HG03097 (cell line): ENCODE data around the gene TAAR1.
"Not testable (repeated sequence)": the region's sequence is repeated elsewhere in the genome, so short reads cannot be mapped to it uniquely, and the experiment has no call there.

Experiments
- ATAC-seq: cut with Tn5 transposase; IDR thresholded peaks from one replicate; pipeline ENCODE4 v1.9.1; 2021; ENCODE audit not compliant: unreplicated experiment, low FRiP score

TAAR1 gene

GRCh38 chr6:132659082-132659481, at the start of gene TAAR1:
TSS of gene TAAR1 (minus strand) at chr6:132659182. CDS start at chr6:132646003, 13,179 bp downstream.
- no peak for ATAC-seq

GRCh38 chr6:132708771-132709170, 49.8 kb upstream of the TAAR1 start:
- no peak for ATAC-seq

GRCh38 chr6:132708002-132708401, 49.0 kb upstream of the TAAR1 start:
- ATAC-seq, result no peak

- ATAC-seq, result not testable (repeated sequence)
Observed at GRCh38 chr6:132706756-132707155, 47.8 kb upstream of the TAAR1 start.

GRCh38 chr6:132703936-132704335, 45.0 kb upstream of the TAAR1 start:
- ATAC-seq, result no peak

GRCh38 chr6:132698608-132699007, 39.6 kb upstream of the TAAR1 start:
- no peak for ATAC-seq

- no peak for ATAC-seq
Observed at GRCh38 chr6:132695773-132696172, 36.8 kb upstream of the TAAR1 start.

GRCh38 chr6:132693478-132693877, 34.5 kb upstream of the TAAR1 start:
- no peak for ATAC-seq

- no peak for ATAC-seq
Observed at GRCh38 chr6:132690678-132691077, 31.7 kb upstream of the TAAR1 start.

- no peak for ATAC-seq
Observed at GRCh38 chr6:132687306-132687705, 28.3 kb upstream of the TAAR1 start.

GRCh38 chr6:132686531-132686930, 27.5 kb upstream of the TAAR1 start:
- ATAC-seq, result no peak

- ATAC-seq, result no peak
Observed at GRCh38 chr6:132685009-132685408, 26.0 kb upstream of the TAAR1 start.

GRCh38 chr6:132684272-132684671, 25.3 kb upstream of the TAAR1 start:
- no peak for ATAC-seq

- ATAC-seq, result no peak
Observed at GRCh38 chr6:132683543-132683942, 24.6 kb upstream of the TAAR1 start.

GRCh38 chr6:132679094-132679493, 20.1 kb upstream of the TAAR1 start:
- not testable (repeated sequence) for ATAC-seq

GRCh38 chr6:132675749-132676148, 16.8 kb upstream of the TAAR1 start:
- no peak for ATAC-seq

GRCh38 chr6:132675002-132675401, 16.0 kb upstream of the TAAR1 start:
- ATAC-seq, result no peak

- no peak for ATAC-seq
Observed at GRCh38 chr6:132673376-132674094, 14.6 kb upstream of the TAAR1 start.

GRCh38 chr6:132671295-132671694, 12.3 kb upstream of the TAAR1 start:
- ATAC-seq, result no peak

GRCh38 chr6:132669690-132670291, 10.8 kb upstream of the TAAR1 start:
- ATAC-seq, result peak; percentile 47

- ATAC-seq, result no peak
Observed at GRCh38 chr6:132666118-132666517, 7.1 kb upstream of the TAAR1 start.

GRCh38 chr6:132664309-132665034, 5.5 kb upstream of the TAAR1 start:
- no peak for ATAC-seq
